HCT116 (cell line): Measurements from ENCODE around the gene ZBTB7C. TPM values are rescaled to one million over a fixed set of nuclear protein-coding genes. Genes with fewer than 3 reads are reported as not detected.
A peak's percentile ranks its signal among the peaks of the same experiment; 100 is the strongest.

ENCODE experiments used
- ATAC-seq: fragments of 200-7000 bp; cut with Tn5 transposase; 2 replicates; pipeline ENCODE4 v1.9.1; 2020; ENCODE audit warnings: mild to moderate bottlenecking, moderate library complexity
- BruUV-seq: library from RNA; stranded (reverse); fragments of 400-500 nt; replicated peaks from 2 replicates; lab custom pipeline; 2021; lab: Mats Ljungman, UMichigan
- CTCF ChIA-PET: fragments of 300-600 bp; sonication (Branson Sonifier 250); formaldehyde crosslinking; loops from one replicate; lab custom pipeline; 2021; ENCODE audit warnings: antibody characterized with exemption; lab: Charles Lee
- POLR2A ChIA-PET: fragments of 300-600, 350-600 bp; sonication (Branson Sonifier 250); formaldehyde crosslinking; loops from one replicate; lab custom pipeline; 2021; ENCODE audit warnings: antibody characterized with exemption; lab: Charles Lee
- RAD21 ChIA-PET, 2 experiments: fragments of 300-600 bp; sonication (Branson Sonifier 250); formaldehyde crosslinking; loops; one replicate each; lab custom pipeline; 2023; ENCODE audit warnings: low total read pairs in 2 of 2; ENCODE audit not compliant: uncharacterized antibody in 2 of 2, unreplicated experiment in 2 of 2, low non-redundant PET in 1 of 2; lab: Charles Lee
- DNase-seq: peaks from one replicate; pipeline ENCODE4 v3.0.0-alpha.2; 2010; ENCODE audit warnings: low read depth, low spot score
- H2AFZ ChIP-seq: fragments of 200-600 bp; shearing (Covaris generic), sonication (generic); 2 replicates; pipeline ENCODE4 v1.6.1; 2017; ENCODE audit warnings: low read depth, mixed run types, mixed read lengths, antibody characterized with exemption, low read length; ENCODE audit not compliant: poor library complexity, severe bottlenecking
- H3K27ac ChIP-seq: 2 replicates; pipeline ENCODE4 v1.5.1; 2012; ENCODE audit warnings: low read depth, low read length
- H3K27me3 ChIP-seq: fragments of 200-600 bp; sonication (generic); 2 replicates; pipeline ENCODE4 v1.6.1; 2016; ENCODE audit warnings: mixed run types, low read length, mixed read lengths; ENCODE audit not compliant: insufficient read depth
- H3K36me3 ChIP-seq, 2 experiments: fragments of 200-500 bp in 1 of 2; fragments of 200-600 bp in 1 of 2; sonication (Bioruptor generic) in 1 of 2; sonication (generic) in 1 of 2; 2 replicates each; pipeline versions ENCODE4 v1.5.1 to v1.6.1; 2014 to 2016; ENCODE audit warnings: low read length in 2 of 2, inconsistent platforms in 1 of 2, mixed read lengths in 1 of 2, mixed run types in 1 of 2; ENCODE audit not compliant: insufficient read depth in 2 of 2, control insufficient read depth in 1 of 2
- H3K4me1 ChIP-seq, 2 experiments: fragments of 200-600 bp in 1 of 2; sonication (generic) in 1 of 2; 2 replicates each; pipeline versions ENCODE4 v1.5.1 to v1.6.1; 2012 to 2017; ENCODE audit warnings: low read length in 2 of 2, inconsistent platforms in 1 of 2, mild to moderate bottlenecking in 1 of 2, mixed read lengths in 1 of 2, mixed run types in 1 of 2, moderate library complexity in 1 of 2; ENCODE audit not compliant: insufficient read depth in 2 of 2, control insufficient read depth in 1 of 2
- H3K4me2 ChIP-seq: fragments of 200-600 bp; sonication (generic); 2 replicates; pipeline ENCODE4 v1.6.1; 2017; ENCODE audit warnings: mixed run types, low read length, mixed read lengths
- H3K4me3 ChIP-seq, 2 experiments: fragments of 200-600 bp in 1 of 2; sonication (generic) in 1 of 2; replicated peaks in 1 of 2; 2 replicates each; pipeline ENCODE4 v1.5.1; 2011 to 2016; ENCODE audit warnings: low read length in 2 of 2, control low read depth in 1 of 2, low read depth in 1 of 2, mild to moderate bottlenecking in 1 of 2, mixed read lengths in 1 of 2, mixed run types in 1 of 2
- H3K79me2 ChIP-seq: fragments of 200-600 bp; sonication (generic); 2 replicates; pipeline ENCODE4 v1.6.1; 2017; ENCODE audit warnings: mild to moderate bottlenecking, mixed run types, low read length, moderate library complexity, mixed read lengths; ENCODE audit not compliant: insufficient read depth
- H3K9ac ChIP-seq: fragments of 200-600 bp; sonication (generic); 2 replicates; pipeline ENCODE4 v1.6.1; 2016; ENCODE audit warnings: low read length, mixed read lengths
- H3K9me2 ChIP-seq: fragments of 200-600 bp; sonication (generic), shearing (Covaris generic); 2 replicates; pipeline ENCODE4 v1.6.1; 2017; ENCODE audit warnings: mixed run types, mild to moderate bottlenecking, moderate library complexity; ENCODE audit not compliant: insufficient read depth
- H3K9me3 ChIP-seq, 2 experiments: fragments of 200-500 bp in 1 of 2; fragments of 200-600 bp in 1 of 2; sonication (Bioruptor generic) in 1 of 2; sonication (generic) in 1 of 2; 2 replicates each; pipeline ENCODE4 v1.6.1; 2014 to 2017; ENCODE audit warnings: low read length in 2 of 2, mixed read lengths in 2 of 2, inconsistent platforms in 1 of 2, low read depth in 1 of 2, mild to moderate bottlenecking in 1 of 2, mixed run types in 1 of 2, moderate library complexity in 1 of 2; ENCODE audit not compliant: control insufficient read depth in 1 of 2, insufficient read depth in 1 of 2
- H4K20me1 ChIP-seq: fragments of 200-600 bp; sonication (generic), shearing (Covaris generic); 2 replicates; pipeline ENCODE4 v1.6.1; 2017; ENCODE audit warnings: mixed run types, mild to moderate bottlenecking, moderate library complexity; ENCODE audit not compliant: insufficient read depth
- ATF3 ChIP-seq: IDR thresholded peaks from 2 replicates; pipeline ENCODE4 v1.6.1; 2012
- CBX3 ChIP-seq: IDR thresholded peaks from 2 replicates; pipeline ENCODE4 v1.6.1; 2012; ENCODE audit warnings: low read depth
- ELF1 ChIP-seq: IDR thresholded peaks from 2 replicates; pipeline ENCODE4 v1.6.1; 2012; ENCODE audit warnings: low read depth, borderline replicate concordance
- EZH2phosphoT487 ChIP-seq: fragments of 200-600 bp; IDR thresholded peaks from 2 replicates; pipeline ENCODE4 v1.6.1; 2018; ENCODE audit warnings: antibody characterized with exemption, borderline replicate concordance
- JUND ChIP-seq: IDR thresholded peaks from 2 replicates; pipeline ENCODE4 v1.6.1; 2012
- REST ChIP-seq: IDR thresholded peaks from 2 replicates; pipeline ENCODE4 v1.6.1; 2012; ENCODE audit warnings: low read depth
- SIN3A ChIP-seq: IDR thresholded peaks from 2 replicates; pipeline ENCODE4 v1.6.1; 2012; ENCODE audit warnings: low read depth
- SRF ChIP-seq: IDR thresholded peaks from 2 replicates; pipeline ENCODE4 v1.6.1; 2012; ENCODE audit warnings: low read depth
- YY1 ChIP-seq: IDR thresholded peaks from 2 replicates; pipeline ENCODE4 v1.6.1; 2011; ENCODE audit warnings: low read length, low read depth, moderate library complexity, mild to moderate bottlenecking; ENCODE audit not compliant: insufficient replicate concordance; ENCODE audit errors: extremely low read depth
- intact Hi-C: fragments of 100-400 bp; cut with micrococcal nuclease; formaldehyde crosslinking; loops from 2 replicates; pipeline ENCODE4 v1.10.0; 2022
- total RNA-seq: library from RNA; stranded (reverse); gene quantifications from one replicate; pipeline ENCODE4 v1.2.1, GENCODE V29; 2021; ENCODE audit not compliant: unreplicated experiment

The ZBTB7C gene
- total RNA-seq, 1 experiment from 2014 or later = 0.37 TPM

GRCh38 chr18:48207733-48208132, 201.4 kb downstream of the ZBTB7C start:
- no TSS peak for BruUV-seq
- TF ChIP-seq ELF1 (no peak), ATF3 (no peak), YY1 (no peak), SIN3A (no peak), REST (0 out of 2 replicates have a peak, but pooled peaks have one; percentile 18), EZH2phosphoT487 (no peak), SRF (no peak), CBX3 (no peak), JUND (no peak)
- CTCF ChIA-PET = no interaction called here
- POLR2A ChIA-PET = no interaction called here
- RAD21 ChIA-PET = no interaction called here
- intact Hi-C loops = no loop called here
- no peaks in the 10 kb centered on the region for H3K9me3 ChIP-seq
- no peak overlapping the region for H3K4me2 ChIP-seq
- DNase-seq = no peak
- no peak overlapping the region for H3K27ac ChIP-seq
- H2AFZ ChIP-seq = no peak overlapping the region
- peaks cover 0 to 5% of the 10 kb centered on the region in 2 experiments; a peak in 1 of 4 replicates for H3K4me1 ChIP-seq
- no peaks in the 10 kb centered on the region for H3K9me2 ChIP-seq
- H3K27me3 ChIP-seq = peaks cover 13% of the 10 kb centered on the region; the same call in 1 of the 2 replicates
- no peaks in the 10 kb centered on the region for H4K20me1 ChIP-seq
- H3K36me3 ChIP-seq = no peaks in the 10 kb centered on the region
- no peak overlapping the region for H3K4me3 ChIP-seq
- no peak for ATAC-seq
- no peaks in the 10 kb centered on the region for H3K79me2 ChIP-seq
- no peak overlapping the region for H3K9ac ChIP-seq
